Measurements from ENCODE around the gene CDT1. TPM values are rescaled to one million over a fixed set of nuclear protein-coding genes. Genes with fewer than 3 reads are reported as not detected.

Gene CDT1
- total RNA-seq, 1 experiment from 2014 or later, result 74.1 TPM

DNA sequence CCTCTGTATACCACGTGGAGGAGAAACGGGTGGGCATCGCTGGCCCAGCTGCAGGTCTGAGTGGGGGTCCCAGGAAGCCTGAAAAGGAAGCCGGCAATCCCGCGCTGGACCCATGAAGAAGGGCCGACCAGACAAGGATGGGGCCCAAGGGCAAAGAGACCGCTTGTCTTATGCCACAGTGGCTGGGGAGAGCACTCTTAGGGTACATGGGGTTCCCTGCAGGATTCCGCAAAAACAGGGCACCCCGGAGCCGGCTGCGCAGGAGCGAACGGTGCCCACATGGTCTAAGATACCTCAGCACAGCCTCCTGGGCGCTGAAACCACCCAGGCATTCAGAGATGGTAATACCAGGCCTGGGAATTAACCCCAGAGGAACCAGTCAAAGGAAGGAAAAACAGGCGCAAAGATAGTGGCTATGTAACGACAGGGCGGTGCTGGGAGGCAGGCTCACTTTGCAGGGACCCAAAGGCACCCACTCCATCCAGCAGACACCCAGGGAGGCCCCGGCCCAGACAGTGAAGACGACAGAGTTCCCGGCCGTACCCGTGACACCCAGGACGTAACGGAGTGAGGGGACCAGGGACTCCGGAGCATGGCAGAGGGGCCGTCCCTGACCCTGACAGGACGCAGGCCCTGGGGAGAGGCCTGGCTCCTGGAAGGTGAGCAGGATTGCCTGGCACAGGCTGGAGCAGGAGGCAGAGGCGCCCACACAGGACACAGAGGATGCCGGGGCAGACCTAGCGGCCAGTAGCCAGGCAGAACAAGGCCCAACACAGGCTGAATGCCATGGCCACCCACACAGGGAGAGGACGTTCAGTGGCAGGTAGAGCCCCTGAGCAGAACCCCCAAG is 28.8 kb upstream of the CDT1 start:
- H4K8ac ChIP-seq (replicated peaks; ENCODE audit: insufficient read length, low read depth, low read length), result no peak overlapping the region
- Mint-ChIP-seq H3K27ac (peak overlapping the region in 1 of 3 experiments; percentile 23; a peak in 2 of 7 replicates), H3K9me3 (no peaks in the 10 kb centered on the region), H3K4me3 (no peak overlapping the region), H3K4me1 (peaks cover 26 to 53% of the 10 kb centered on the region in 2 experiments), H3K27me3 (ENCODE audit: low read depth) (no peaks in the 10 kb centered on the region), H3K36me3 (ENCODE audit: insufficient read depth in 1 of 3, low read depth in 3 of 3) (no peaks in the 10 kb centered on the region)
- H4K91ac ChIP-seq (ENCODE audit: insufficient read length, low read depth, low read length), result no peak overlapping the region
- no peaks in the 10 kb centered on the region for H3K23me2 ChIP-seq (ENCODE audit: insufficient read length, low read depth, low read length, poor library complexity, severe bottlenecking)
- no peak overlapping the region for H2BK20ac ChIP-seq (ENCODE audit: low read depth, low read length, poor library complexity, severe bottlenecking)
- no peak overlapping the region for H2BK120ac ChIP-seq (ENCODE audit: low read depth, low read length, poor library complexity, severe bottlenecking)
- no peak overlapping the region for H2BK5ac ChIP-seq (ENCODE audit: insufficient read length, low read length)
- no CpG with 5 or more reads among the region's 32 CpGs for WGBS (ENCODE audit: extremely low coverage, insufficient read length, low lambda C conversion rate)
- no peaks in the 10 kb centered on the region for H3K9me3 ChIP-seq (ENCODE audit: control insufficient read depth, low read depth, low read length)
- H3T11ph ChIP-seq (ENCODE audit: low read length), result no peak overlapping the region
- TF ChIP-seq, protein P1, sequence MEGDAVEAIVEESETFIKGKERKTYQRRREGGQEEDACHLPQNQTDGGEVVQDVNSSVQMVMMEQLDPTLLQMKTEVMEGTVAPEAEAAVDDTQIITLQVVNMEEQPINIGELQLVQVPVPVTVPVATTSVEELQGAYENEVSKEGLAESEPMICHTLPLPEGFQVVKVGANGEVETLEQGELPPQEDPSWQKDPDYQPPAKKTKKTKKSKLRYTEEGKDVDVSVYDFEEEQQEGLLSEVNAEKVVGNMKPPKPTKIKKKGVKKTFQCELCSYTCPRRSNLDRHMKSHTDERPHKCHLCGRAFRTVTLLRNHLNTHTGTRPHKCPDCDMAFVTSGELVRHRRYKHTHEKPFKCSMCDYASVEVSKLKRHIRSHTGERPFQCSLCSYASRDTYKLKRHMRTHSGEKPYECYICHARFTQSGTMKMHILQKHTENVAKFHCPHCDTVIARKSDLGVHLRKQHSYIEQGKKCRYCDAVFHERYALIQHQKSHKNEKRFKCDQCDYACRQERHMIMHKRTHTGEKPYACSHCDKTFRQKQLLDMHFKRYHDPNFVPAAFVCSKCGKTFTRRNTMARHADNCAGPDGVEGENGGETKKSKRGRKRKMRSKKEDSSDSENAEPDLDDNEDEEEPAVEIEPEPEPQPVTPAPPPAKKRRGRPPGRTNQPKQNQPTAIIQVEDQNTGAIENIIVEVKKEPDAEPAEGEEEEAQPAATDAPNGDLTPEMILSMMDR (conservative IDR thresholded peaks at IDR 0.05), result no peak
- no peak overlapping the region for H3K4ac ChIP-seq (ENCODE audit: low read depth, low read length)
- H3K4me2 ChIP-seq (ENCODE audit: insufficient read depth, insufficient read length, low read length), result no peak overlapping the region
- no peak for DNase-seq
- H3K56ac ChIP-seq (ENCODE audit: insufficient read length, low read depth, low read length), result no peak overlapping the region
- no peaks in the 10 kb centered on the region for H3K79me1 ChIP-seq (ENCODE audit: insufficient read depth, low read depth, low read length, poor library complexity, severe bottlenecking)
- H3K9ac ChIP-seq (ENCODE audit: extremely low read depth, insufficient read length, low read length), result no peak overlapping the region
- H3K79me2 ChIP-seq (ENCODE audit: insufficient read depth, low read length), result no peaks in the 10 kb centered on the region
- H2AK5ac ChIP-seq (ENCODE audit: insufficient read length, low read length), result no peak overlapping the region
- H3K27ac ChIP-seq (ENCODE audit: insufficient read length, low read depth, low read length), result no peak overlapping the region
- no peak overlapping the region for H4K5ac ChIP-seq (ENCODE audit: insufficient read length, low read depth, low read length)
- no peak overlapping the region for H3K18ac ChIP-seq (ENCODE audit: insufficient read length, low read depth, low read length)
- no peak overlapping the region for H3K14ac ChIP-seq (ENCODE audit: insufficient read depth, low read length)
- H3K4me1 ChIP-seq (ENCODE audit: insufficient read depth, low read length), result no peaks in the 10 kb centered on the region
- no peak overlapping the region for H2BK12ac ChIP-seq (ENCODE audit: insufficient read length, low read depth, low read length)
- H3K27me3 ChIP-seq (ENCODE audit: insufficient read depth, low read length), result no peaks in the 10 kb centered on the region
- no peak overlapping the region for H2BK15ac ChIP-seq (ENCODE audit: low read depth, low read length)
- no peak overlapping the region for H2AFZ ChIP-seq (ENCODE audit: low read length)
- H3K23ac ChIP-seq (ENCODE audit: insufficient read length, low read depth, low read length), result no peak overlapping the region
- no peaks in the 10 kb centered on the region for H4K20me1 ChIP-seq (ENCODE audit: control insufficient read depth, insufficient read depth, insufficient read length)

Data from H9 (cell line).